Lung (tissue), 12 donors: ENCODE results near the gene ASCC2. TPM values are rescaled to one million over a fixed set of nuclear protein-coding genes. Genes with fewer than 3 reads are reported as not detected.

Source experiments
- ATAC-seq: fragments of 200-7000 bp; cut with Tn5 transposase; one replicate; pipeline ENCODE4 v1.9.1; 2020; ENCODE audit warnings: moderate number of reproducible peaks; ENCODE audit not compliant: insufficient read depth, low FRiP score
- DNase-seq, 3 donors: peaks; one replicate each; pipeline ENCODE4 v3.0.0-alpha.2; 2013 to 2017
- H3K27ac ChIP-seq, 2 donors: one replicate each; pipeline ENCODE4 v1.5.1; 2013; ENCODE audit warnings: mild to moderate bottlenecking in 2 of 2, moderate library complexity in 2 of 2, control low read depth in 1 of 2, inconsistent platforms in 1 of 2, low read depth in 1 of 2, low read length in 1 of 2
- H3K27me3 ChIP-seq, 3 donors: one replicate each; pipeline ENCODE4 v1.5.1; 2013; ENCODE audit warnings: low read length in 2 of 3; ENCODE audit not compliant: control insufficient read depth in 3 of 3, insufficient read depth in 3 of 3
- H3K36me3 ChIP-seq, 4 donors: one replicate each; pipeline ENCODE4 v1.5.1; 2013; ENCODE audit warnings: low read length in 4 of 4, mild to moderate bottlenecking in 1 of 4, moderate library complexity in 1 of 4; ENCODE audit not compliant: control insufficient read depth in 4 of 4, insufficient read depth in 4 of 4
- H3K4me1 ChIP-seq, 5 donors: one replicate each; pipeline ENCODE4 v1.5.1; 2013; ENCODE audit warnings: low read length in 5 of 5, mild to moderate bottlenecking in 2 of 5, moderate library complexity in 1 of 5; ENCODE audit not compliant: control insufficient read depth in 5 of 5, insufficient read depth in 5 of 5
- H3K4me3 ChIP-seq: one replicate; pipeline ENCODE4 v1.5.1; 2013; ENCODE audit warnings: mild to moderate bottlenecking, control low read depth, moderate library complexity
- H3K9ac ChIP-seq, 2 donors: one replicate each; pipeline ENCODE4 v1.5.1; 2013; ENCODE audit warnings: low read length in 2 of 2, control low read depth in 1 of 2; ENCODE audit not compliant: insufficient read depth in 1 of 2
- H3K9me3 ChIP-seq, 4 donors: one replicate each; pipeline ENCODE4 v1.5.1; 2013; ENCODE audit warnings: low read length in 3 of 4, mild to moderate bottlenecking in 1 of 4, moderate library complexity in 1 of 4; ENCODE audit not compliant: control insufficient read depth in 4 of 4, insufficient read depth in 3 of 4
- CTCF ChIP-seq: IDR thresholded peaks from 2 replicates; pipeline ENCODE4 v1.5.1; 2012; ENCODE audit warnings: mild to moderate bottlenecking; ENCODE audit errors: control extremely low read depth, extremely low read depth
- WGBS, 2 donors: extraction: QIAGEN DNeasy Blood & Tissue Kit; methylation state at CpG; one replicate each; pipeline ENCODE4 v1.1.7; 2013; 5-methylcytosine and 5-hydroxymethylcytosine counted together
- polyA plus RNA-seq, 2 donors: library from polyadenylated mRNA; stranded (reverse); fragments of 200-250 nt; gene quantifications; one replicate each; pipeline ENCODE4 v1.2.1, GENCODE V29; 2013
- total RNA-seq, 2 donors: library from RNA; depleted of rRNA in 1 of 2; stranded (reverse); fragments of >200 nt in 1 of 2; gene quantifications; one replicate each; pipeline ENCODE4 v1.2.1, GENCODE V29; 2014 to 2021
- donor health status: control.
- donor health status: control.
- donor health status: Bipolar disorder and iron deficiency.
- donor health status: healthy.
- donor health status: DM: yes; HTN: yes; CAD: no.

Gene ASCC2
- total and polyA plus RNA-seq, 4 donors, result 38.6 to 61.6 (median 53.6) TPM

GRCh38 chr22:29803190-29803589 lies 34.9 kb downstream of the ASCC2 start:
- no peak for ATAC-seq

GRCh38 chr22:29801796-29802195 lies 36.3 kb downstream of the ASCC2 start:
- Histone ChIP-seq H3K27me3 (no peaks in the 10 kb centered on the region), H3K27ac (peak overlapping the region in 1 of 2 donors; percentile 80), H3K4me1 (peaks cover 0 to 15% (median 7%) of the 10 kb centered on the region in 5 donors), H3K36me3 (peaks cover 26 to 53% (median 44%) of the 10 kb centered on the region in 4 donors), H3K9me3 (no peaks in the 10 kb centered on the region), H3K9ac (no peak overlapping the region), H3K4me3 (no peak overlapping the region)
- 79 to 88% methylated on average over 8 of the region's 8 CpGs for WGBS, 2 donors
- no peak for TF ChIP-seq CTCF
- ATAC-seq (no peak), DNase-seq (no peak)

More at GRCh38 chr22:29803190-29803589, 34.9 kb downstream of the ASCC2 start:
- Histone ChIP-seq H3K27me3 (no peaks in the 10 kb centered on the region), H3K36me3 (peaks cover 35 to 60% (median 48%) of the 10 kb centered on the region in 4 donors), H3K4me1 (peaks cover 0 to 15% (median 7%) of the 10 kb centered on the region in 5 donors), H3K27ac (no peak overlapping the region), H3K9ac (no peak overlapping the region), H3K9me3 (no peaks in the 10 kb centered on the region), H3K4me3 (no peak overlapping the region)
- WGBS, 2 donors, result 99 to 100% methylated on average over 2 of the region's 2 CpGs
- no peak for TF ChIP-seq CTCF
- DNase-seq, result no peak

- Histone ChIP-seq H3K9me3 (no peaks in the 10 kb centered on the region), H3K4me3 (no peak overlapping the region), H3K27me3 (no peaks in the 10 kb centered on the region), H3K27ac (peak overlapping the region in 1 of 2 donors; percentile 80), H3K36me3 (peaks cover 21 to 53% (median 43%) of the 10 kb centered on the region in 4 donors), H3K9ac (no peak overlapping the region), H3K4me1 (peaks cover 0 to 15% (median 7%) of the 10 kb centered on the region in 5 donors)
- TF ChIP-seq CTCF, result no peak
- WGBS, 2 donors, result 63 to 77% methylated on average over 5 of the region's 5 CpGs
- peak in 2 of 3 donors; percentile 24 to 40 for DNase-seq
- ATAC-seq, result no peak
Measured at GRCh38 chr22:29801153-29801552, 36.9 kb downstream of the ASCC2 start.

- H3K4me1 ChIP-seq, result peaks cover 0 to 15% (median 7%) of the 10 kb centered on the region in 5 donors
- no peak overlapping the region for H3K4me3 ChIP-seq
- peak; percentile 48 to 76 (median 64) for DNase-seq
- TF ChIP-seq CTCF, result no peak
- H3K9ac ChIP-seq, result no peak overlapping the region
- no peaks in the 10 kb centered on the region for H3K9me3 ChIP-seq
- H3K27me3 ChIP-seq, result no peaks in the 10 kb centered on the region
- ATAC-seq, result peak; percentile 87
- 22 to 24% methylated on average over 8 of the region's 8 CpGs for WGBS, 2 donors
- H3K36me3 ChIP-seq, result peaks cover 17 to 43% (median 33%) of the 10 kb centered on the region in 4 donors
- H3K27ac ChIP-seq, result peak overlapping the region in 1 of 2 donors; percentile 92
Measured at GRCh38 chr22:29799217-29799680, 38.8 kb downstream of the ASCC2 start.
